ENCODE measurements around the gene IDE.

DNA sequence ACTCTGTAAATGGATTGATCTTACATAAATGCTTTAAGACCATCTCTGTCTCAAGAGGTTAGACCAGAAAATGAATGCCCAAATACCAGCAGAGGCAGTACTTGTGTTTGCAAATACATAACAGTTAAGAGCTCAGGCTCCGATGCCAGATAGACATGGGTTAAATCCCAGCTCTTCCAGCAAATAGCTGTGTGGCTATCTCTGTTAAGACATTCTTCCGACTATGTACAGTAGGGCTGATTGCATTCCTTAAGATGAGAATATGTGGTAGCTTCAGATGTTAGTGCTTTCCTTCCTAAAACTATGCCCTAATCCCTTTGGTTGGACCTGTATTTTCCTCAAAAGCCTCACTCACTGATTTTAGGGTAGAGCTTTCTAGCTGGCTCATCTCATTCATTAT is 2.2 kb downstream of the IDE start:
- TF ChIP-seq ZNF274 (IDR thresholded peaks at IDR 0.05; ENCODE audit: low read depth, low read length) (no peak), YY1 (IDR thresholded peaks at IDR 0.05; ENCODE audit: insufficient read depth, insufficient read length) (no peak), SUZ12 (IDR thresholded peaks at IDR 0.05; ENCODE audit: extremely low read depth, insufficient read depth, insufficient read length) (no peak)

Data from NT2/D1 (cell line).